Measurements from ENCODE around the gene KCNJ14. TPM values are rescaled to one million over a fixed set of nuclear protein-coding genes. Genes with fewer than 3 reads are reported as not detected.

KCNJ14 gene
- polyA plus RNA-seq, 1 donor from 2014 or later, result 1.1 TPM

GRCh38 chr19:48415806-48416221 lies 39.6 kb upstream of the KCNJ14 start:
- no peak overlapping the region for H3K27ac ChIP-seq (ENCODE audit: low read length)
- H3K36me3 ChIP-seq (ENCODE audit: insufficient read depth, low read length), result peaks cover 7% of the 10 kb centered on the region
- H3K9ac ChIP-seq (ENCODE audit: low read length), result no peak overlapping the region
- H4K20me1 ChIP-seq (ENCODE audit: insufficient read depth), result no peaks in the 10 kb centered on the region
- no peaks in the 10 kb centered on the region for H3K9me2 ChIP-seq (ENCODE audit: insufficient read depth, low read length)
- H3K9me3 ChIP-seq (ENCODE audit: low read length), result no peaks in the 10 kb centered on the region
- no peak for TF ChIP-seq RAD21 (conservative IDR thresholded peaks at IDR 0.05)
- no peak for TF ChIP-seq CTCF (IDR thresholded peaks at IDR 0.05; ENCODE audit: poor library complexity, severe bottlenecking)
- no peak for TF ChIP-seq EZH2 (IDR thresholded peaks at IDR 0.05; ENCODE audit: borderline replicate concordance, insufficient read depth, low read length, poor library complexity, severe bottlenecking)
- TF ChIP-seq MXI1 (conservative IDR thresholded peaks at IDR 0.05; ENCODE audit: poor library complexity, severe bottlenecking), result no peak
- no peak for TF ChIP-seq EP300 (conservative IDR thresholded peaks at IDR 0.05; ENCODE audit: poor library complexity, severe bottlenecking)
- no peak for TF ChIP-seq REST (IDR thresholded peaks at IDR 0.05; ENCODE audit: borderline replicate concordance)
- TF ChIP-seq TAF1 (IDR thresholded peaks at IDR 0.05; ENCODE audit: low read depth), result no peak
- no peak for TF ChIP-seq POLR2AphosphoS5 (IDR thresholded peaks at IDR 0.05)
- no peak for TF ChIP-seq SMC3 (conservative IDR thresholded peaks at IDR 0.05; ENCODE audit: poor library complexity)
- H3F3A ChIP-seq (ENCODE audit: insufficient read depth, low read length, poor library complexity, severe bottlenecking), result no peaks in the 10 kb centered on the region
- H3K27me3 ChIP-seq (ENCODE audit: insufficient read depth, low read depth, low read length), result no peaks in the 10 kb centered on the region
- no peaks in the 10 kb centered on the region for H3K79me2 ChIP-seq (replicated peaks; ENCODE audit: insufficient read depth, low read length)
- H3K4me3 ChIP-seq (ENCODE audit: low read length), result no peak overlapping the region
- no peak overlapping the region for H3K4me2 ChIP-seq (ENCODE audit: low read length)
- no peak overlapping the region for H2AFZ ChIP-seq (ENCODE audit: low read depth, low read length)

- Histone ChIP-seq H3K36me3 (ENCODE audit: insufficient read depth, low read length) (peaks cover 7% of the 10 kb centered on the region), H3K27me3 (ENCODE audit: insufficient read depth, low read depth, low read length) (no peaks in the 10 kb centered on the region), H3K27ac (ENCODE audit: low read length) (no peak overlapping the region), H3F3A (ENCODE audit: insufficient read depth, low read length, poor library complexity, severe bottlenecking) (no peaks in the 10 kb centered on the region), H3K4me3 (ENCODE audit: low read length) (no peak overlapping the region), H2AFZ (ENCODE audit: low read depth, low read length) (no peak overlapping the region), H3K79me2 (replicated peaks; ENCODE audit: insufficient read depth, low read length) (no peaks in the 10 kb centered on the region), H3K9me3 (ENCODE audit: low read length) (no peaks in the 10 kb centered on the region), H3K9me2 (ENCODE audit: insufficient read depth, low read length) (no peaks in the 10 kb centered on the region), H3K4me2 (ENCODE audit: low read length) (no peak overlapping the region), H3K9ac (ENCODE audit: low read length) (no peak overlapping the region), H4K20me1 (ENCODE audit: insufficient read depth) (no peaks in the 10 kb centered on the region)
- no peak for TF ChIP-seq RAD21 (conservative IDR thresholded peaks at IDR 0.05)
- TF ChIP-seq CTCF (IDR thresholded peaks at IDR 0.05; ENCODE audit: poor library complexity, severe bottlenecking), result no peak
- no peak for TF ChIP-seq REST (IDR thresholded peaks at IDR 0.05; ENCODE audit: borderline replicate concordance)
- no peak for TF ChIP-seq POLR2AphosphoS5 (IDR thresholded peaks at IDR 0.05)
- no peak for TF ChIP-seq TAF1 (IDR thresholded peaks at IDR 0.05; ENCODE audit: low read depth)
- no peak for TF ChIP-seq EZH2 (IDR thresholded peaks at IDR 0.05; ENCODE audit: borderline replicate concordance, insufficient read depth, low read length, poor library complexity, severe bottlenecking)
- no peak for TF ChIP-seq SMC3 (conservative IDR thresholded peaks at IDR 0.05; ENCODE audit: poor library complexity)
- TF ChIP-seq MXI1 (conservative IDR thresholded peaks at IDR 0.05; ENCODE audit: poor library complexity, severe bottlenecking), result no peak
- no peak for TF ChIP-seq EP300 (conservative IDR thresholded peaks at IDR 0.05; ENCODE audit: poor library complexity, severe bottlenecking)
Observed at GRCh38 chr19:48417421-48417820, 38.0 kb upstream of the KCNJ14 start.
